ENCODE data around the gene PRDM15. TPM values are rescaled to one million over a fixed set of nuclear protein-coding genes. Genes with fewer than 3 reads are reported as not detected.

The PRDM15 gene
- total RNA-seq, 1 experiment from 2014 or later, result 9.8 TPM

DNA sequence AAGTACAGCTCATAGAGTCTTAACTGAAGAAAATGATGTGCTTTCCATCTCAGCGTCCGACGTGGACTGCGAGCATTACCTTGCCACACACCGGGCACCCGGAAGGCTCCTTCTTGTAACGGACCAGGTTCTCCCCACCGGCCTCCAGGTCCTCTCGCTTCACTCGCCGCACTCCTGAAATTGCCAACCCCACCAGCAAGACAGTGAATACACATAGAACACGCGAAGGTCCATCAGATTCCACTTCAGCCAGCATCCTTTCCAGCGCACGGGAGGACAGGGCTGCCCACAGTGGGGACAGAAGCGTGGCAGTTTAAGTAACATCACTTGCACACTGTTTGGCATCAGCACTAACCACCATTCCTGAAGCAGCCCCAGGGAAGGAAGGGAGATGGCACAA is 53.3 kb downstream of the PRDM15 start (continued):
- TF ChIP-seq SIN3A (IDR thresholded peaks at IDR 0.05; ENCODE audit: low read depth), result no peak

- no peaks in the 10 kb centered on the region for H3K9me2 ChIP-seq (ENCODE audit: insufficient read depth)
- H3K9me3 ChIP-seq (ENCODE audit: control insufficient read depth in 1 of 2, insufficient read depth in 1 of 2, low read depth in 1 of 2, low read length in 2 of 2), result no peaks in the 10 kb centered on the region
- ChIA-PET RAD21 (ENCODE audit: low non-redundant PET in 1 of 2, low total read pairs in 2 of 2, uncharacterized antibody in 2 of 2, unreplicated experiment in 2 of 2) (no interaction called here), POLR2A (no interaction called here), CTCF (no interaction called here)
- H3K27ac ChIP-seq (ENCODE audit: low read depth, low read length), result no peak overlapping the region
- H3K27me3 ChIP-seq (ENCODE audit: insufficient read depth, low read length), result no peaks in the 10 kb centered on the region
- no peaks in the 10 kb centered on the region for H3K79me2 ChIP-seq (ENCODE audit: insufficient read depth, low read length)
- intact Hi-C loops (cut with micrococcal nuclease), result no loop called here
- TF ChIP-seq RAD21 (IDR thresholded peaks at IDR 0.05; ENCODE audit: low read depth) (no peak), SP1 (IDR thresholded peaks at IDR 0.05; ENCODE audit: low read depth) (no peak), ZBTB33 (IDR thresholded peaks at IDR 0.05; ENCODE audit: extremely low read depth, insufficient replicate concordance, low read length) (no peak), EGR1 (IDR thresholded peaks at IDR 0.05; ENCODE audit: low read depth) (no peak), SRF (IDR thresholded peaks at IDR 0.05; ENCODE audit: low read depth) (no peak), TCF7L2 (IDR thresholded peaks at IDR 0.05; ENCODE audit: borderline replicate concordance, extremely low read depth, insufficient read depth, insufficient read length) (no peak), POLR2AphosphoS5 (IDR thresholded peaks at IDR 0.05; ENCODE audit: low read depth, low read length) (no peak), EZH2phosphoT487 (IDR thresholded peaks at IDR 0.05; ENCODE audit: borderline replicate concordance) (no peak), YY1 (IDR thresholded peaks at IDR 0.05; ENCODE audit: extremely low read depth, insufficient replicate concordance, low read depth, low read length) (no peak), CEBPB (IDR thresholded peaks at IDR 0.05; ENCODE audit: low read depth) (no peak), ELF1 (IDR thresholded peaks at IDR 0.05; ENCODE audit: borderline replicate concordance, low read depth) (no peak), EZH2 (IDR thresholded peaks at IDR 0.05) (no peak), POLR2A (IDR thresholded peaks at IDR 0.05; ENCODE audit: borderline replicate concordance, extremely low read depth, insufficient read depth, insufficient read length) (no peak), ZFX (IDR thresholded peaks at IDR 0.05) (no peak)
- TF ChIP-seq, protein P1, sequence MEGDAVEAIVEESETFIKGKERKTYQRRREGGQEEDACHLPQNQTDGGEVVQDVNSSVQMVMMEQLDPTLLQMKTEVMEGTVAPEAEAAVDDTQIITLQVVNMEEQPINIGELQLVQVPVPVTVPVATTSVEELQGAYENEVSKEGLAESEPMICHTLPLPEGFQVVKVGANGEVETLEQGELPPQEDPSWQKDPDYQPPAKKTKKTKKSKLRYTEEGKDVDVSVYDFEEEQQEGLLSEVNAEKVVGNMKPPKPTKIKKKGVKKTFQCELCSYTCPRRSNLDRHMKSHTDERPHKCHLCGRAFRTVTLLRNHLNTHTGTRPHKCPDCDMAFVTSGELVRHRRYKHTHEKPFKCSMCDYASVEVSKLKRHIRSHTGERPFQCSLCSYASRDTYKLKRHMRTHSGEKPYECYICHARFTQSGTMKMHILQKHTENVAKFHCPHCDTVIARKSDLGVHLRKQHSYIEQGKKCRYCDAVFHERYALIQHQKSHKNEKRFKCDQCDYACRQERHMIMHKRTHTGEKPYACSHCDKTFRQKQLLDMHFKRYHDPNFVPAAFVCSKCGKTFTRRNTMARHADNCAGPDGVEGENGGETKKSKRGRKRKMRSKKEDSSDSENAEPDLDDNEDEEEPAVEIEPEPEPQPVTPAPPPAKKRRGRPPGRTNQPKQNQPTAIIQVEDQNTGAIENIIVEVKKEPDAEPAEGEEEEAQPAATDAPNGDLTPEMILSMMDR (IDR thresholded peaks at IDR 0.05 in 2 of 3, conservative IDR thresholded peaks at IDR 0.05 in 1 of 3; ENCODE audit: borderline replicate concordance in 1 of 3, insufficient read depth in 1 of 3, low read depth in 2 of 3, low read length in 2 of 3), result no peak
- TF ChIP-seq, protein P2, sequence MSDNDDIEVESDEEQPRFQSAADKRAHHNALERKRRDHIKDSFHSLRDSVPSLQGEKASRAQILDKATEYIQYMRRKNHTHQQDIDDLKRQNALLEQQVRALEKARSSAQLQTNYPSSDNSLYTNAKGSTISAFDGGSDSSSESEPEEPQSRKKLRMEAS (IDR thresholded peaks at IDR 0.05), result no peak
- DNase-seq (ENCODE audit: low read depth, low spot score) (no peak), ATAC-seq (no peak)
- H3K4me3 ChIP-seq (replicated peaks in 1 of 2; ENCODE audit: low read depth in 1 of 2, low read length in 2 of 2), result no peak overlapping the region
- H3K36me3 ChIP-seq (ENCODE audit: control insufficient read depth in 1 of 2, insufficient read depth in 2 of 2, low read length in 2 of 2), result peaks cover 0 to 3% of the 10 kb centered on the region in 2 experiments; a peak in 1 of 4 replicates
- H2AFZ ChIP-seq (ENCODE audit: low read depth, low read length, poor library complexity, severe bottlenecking), result no peak overlapping the region
- H3K9ac ChIP-seq (ENCODE audit: low read length), result no peak overlapping the region
- no peak overlapping the region for H3K4me2 ChIP-seq (ENCODE audit: low read length)
- H4K20me1 ChIP-seq (ENCODE audit: insufficient read depth), result no peaks in the 10 kb centered on the region
- H3K4me1 ChIP-seq (ENCODE audit: control insufficient read depth in 1 of 2, insufficient read depth in 2 of 2, low read length in 2 of 2), result no peaks in the 10 kb centered on the region
- no TSS peak for BruUV-seq (replicated peaks)
Observed at GRCh38 chr21:41825216-41825615, 53.9 kb downstream of the PRDM15 start.
